A204.1 (cell line): ENCODE data around the gene FHIT.
A peak's percentile ranks its signal among the peaks of the same experiment; 100 is the strongest.

Experiments
- FAIRE-seq: peaks from 2 replicates; lab custom pipeline; 2012; peaks lifted over from hg19 to GRCh38; lab: Jason Lieb, UNC

FHIT gene

GRCh38 chr3:61251174-61251972, at the start of gene FHIT:
TSS of gene FHIT (minus strand) at chr3:61251452.
- no peak for FAIRE-seq

DNA sequence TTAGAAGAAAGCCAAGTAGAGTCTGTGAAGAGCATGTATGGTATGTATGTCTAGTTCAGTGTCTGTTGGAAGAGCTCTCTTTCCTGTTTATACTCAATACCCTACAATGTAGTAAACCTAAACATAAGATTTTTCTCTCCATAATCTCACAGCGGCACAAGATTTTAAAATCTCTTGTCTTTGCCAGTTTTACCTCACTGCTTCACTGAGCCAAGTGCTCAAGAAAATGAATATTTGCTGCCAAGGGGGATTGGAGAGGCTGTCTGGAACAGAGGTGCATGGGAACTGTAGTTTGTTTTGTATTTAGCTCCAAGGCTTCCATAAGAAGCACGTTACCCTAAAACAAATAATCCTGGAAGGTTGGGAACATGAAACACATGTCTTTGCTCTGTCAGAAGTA, 49.5 kb upstream of the FHIT start:
- no peak for FAIRE-seq

- FAIRE-seq: no peak
Measured at GRCh38 chr3:61300006-61300380, 48.7 kb upstream of the FHIT start.

GRCh38 chr3:61299343-61300005, 48.2 kb upstream of the FHIT start:
- FAIRE-seq: no peak

DNA sequence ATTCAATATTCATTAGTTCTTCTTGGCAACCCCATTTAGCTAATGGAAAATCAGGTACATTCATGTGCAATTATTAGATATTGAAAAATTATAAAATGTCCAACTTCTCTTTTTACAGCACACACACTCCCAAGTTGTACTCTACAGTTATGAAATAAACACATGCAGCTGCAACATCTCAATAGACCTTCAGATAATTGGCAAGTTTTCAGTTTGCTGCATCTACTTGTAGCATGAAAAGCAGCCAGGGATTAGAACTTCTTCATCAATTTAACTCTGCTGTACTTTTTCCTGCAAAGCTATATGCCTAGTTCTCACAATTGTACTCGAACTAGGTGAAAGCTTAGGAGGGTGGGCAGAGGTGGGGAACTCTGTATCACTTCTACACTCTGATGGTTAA, 46.6 kb upstream of the FHIT start:
- no peak for FAIRE-seq

- FAIRE-seq: no peak
Measured at GRCh38 chr3:61288446-61288845, 37.2 kb upstream of the FHIT start.

DNA sequence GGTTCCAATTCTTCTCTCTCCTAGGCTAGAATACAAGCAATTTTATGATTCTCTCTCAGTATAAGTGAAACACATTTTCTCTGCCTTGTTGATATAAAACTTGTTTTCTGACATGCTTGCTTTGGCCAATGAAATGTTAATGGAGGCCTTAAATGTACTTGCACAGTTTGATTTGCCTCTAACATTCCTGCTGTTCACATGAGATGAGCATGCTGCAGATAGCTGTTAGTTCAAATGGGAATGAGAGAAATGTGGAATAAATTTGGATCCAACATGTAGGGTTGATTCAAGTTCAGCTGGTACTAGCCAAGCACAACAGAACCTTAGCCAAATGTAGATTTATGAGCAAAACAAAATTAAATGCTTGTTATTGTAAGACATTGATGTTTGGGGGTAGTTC, 32.6 kb upstream of the FHIT start:
- FAIRE-seq: no peak

DNA sequence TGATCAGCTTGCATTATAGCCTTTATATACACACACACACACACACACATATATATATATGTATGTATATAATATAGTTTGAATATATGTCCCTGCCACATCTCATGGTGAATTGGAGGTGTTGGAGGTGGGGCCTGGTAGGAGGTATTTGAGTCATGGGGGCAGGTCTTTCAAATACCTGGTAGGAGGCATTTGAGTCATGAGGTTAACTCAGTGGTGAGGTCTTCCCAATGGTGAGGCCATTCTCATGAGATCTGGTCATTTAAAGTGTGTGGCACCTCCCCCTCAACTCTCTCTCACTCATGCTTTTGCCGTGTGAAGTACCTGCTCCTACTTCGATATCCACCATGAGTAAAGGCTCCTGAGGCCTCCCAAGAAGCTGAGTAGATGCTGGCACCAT, 27.5 kb upstream of the FHIT start:
- FAIRE-seq: no peak

- no peak for FAIRE-seq
Measured at GRCh38 chr3:61277411-61277810, 26.2 kb upstream of the FHIT start.

DNA sequence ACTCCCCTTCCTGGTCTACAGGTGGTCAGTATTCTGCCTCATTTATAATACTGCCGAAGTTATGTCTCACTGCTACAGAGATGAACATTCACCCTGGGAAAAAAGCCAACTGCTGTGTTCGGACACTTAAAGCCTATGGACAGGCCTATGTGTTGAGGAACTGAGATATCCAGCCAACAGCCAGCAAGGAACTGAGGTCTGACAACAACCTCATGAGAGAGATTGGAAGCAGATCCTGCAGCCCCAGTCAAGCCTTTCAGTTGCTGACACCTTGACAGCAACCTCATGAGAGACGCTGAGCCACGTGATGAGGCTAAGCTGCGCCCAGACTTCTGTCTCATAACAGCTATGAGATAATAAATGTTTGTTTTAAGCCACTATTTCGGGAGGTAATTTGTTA, 18.2 kb upstream of the FHIT start:
- no peak for FAIRE-seq

DNA sequence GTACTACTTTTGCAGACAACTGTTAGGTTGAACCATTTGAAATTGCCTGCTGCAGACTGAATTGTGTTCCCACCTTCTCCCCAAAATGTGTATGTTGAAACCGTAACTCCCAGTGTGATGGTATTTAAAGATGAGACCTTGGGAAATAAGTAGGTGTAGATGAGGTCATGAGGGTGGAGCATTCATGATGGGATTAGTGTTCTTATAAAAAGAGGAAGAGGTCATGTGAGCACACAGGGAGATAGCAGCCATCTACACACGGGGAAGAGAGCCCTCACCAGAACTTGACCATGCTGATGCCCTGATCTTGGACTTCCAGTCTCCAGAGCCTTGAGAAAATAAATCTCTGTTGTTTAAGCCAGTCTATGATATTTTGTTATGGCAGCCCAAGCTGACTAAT, 17.4 kb upstream of the FHIT start:
- no peak for FAIRE-seq

GRCh38 chr3:61264281-61264680, 13.0 kb upstream of the FHIT start:
- no peak for FAIRE-seq

GRCh38 chr3:61257148-61257547, 5.9 kb upstream of the FHIT start:
- FAIRE-seq: peak; percentile 21

DNA sequence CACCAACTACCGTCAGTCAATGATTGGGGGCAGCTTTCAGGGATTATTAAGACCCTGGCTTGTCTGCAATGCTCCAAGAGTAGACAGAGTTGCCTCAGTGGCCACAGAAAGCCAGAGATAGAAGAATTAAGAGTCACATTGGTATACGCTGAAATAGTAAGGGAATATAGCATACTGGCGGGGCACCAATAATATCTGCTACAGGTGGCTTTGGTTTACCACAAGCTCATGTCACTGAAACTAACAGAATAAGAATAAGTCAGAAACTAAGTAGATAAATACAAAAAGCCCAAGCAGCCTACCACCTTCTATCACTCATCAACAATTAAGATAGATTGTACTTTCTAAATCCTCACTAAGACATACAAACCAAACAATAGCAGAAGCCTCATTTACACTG, 2.5 kb upstream of the FHIT start:
- FAIRE-seq: no peak

GRCh38 chr3:61252836-61253235, 1.6 kb upstream of the FHIT start:
- no peak for FAIRE-seq

GRCh38 chr3:61250784-61251173, 473 bp downstream of the FHIT start:
- no peak for FAIRE-seq

DNA sequence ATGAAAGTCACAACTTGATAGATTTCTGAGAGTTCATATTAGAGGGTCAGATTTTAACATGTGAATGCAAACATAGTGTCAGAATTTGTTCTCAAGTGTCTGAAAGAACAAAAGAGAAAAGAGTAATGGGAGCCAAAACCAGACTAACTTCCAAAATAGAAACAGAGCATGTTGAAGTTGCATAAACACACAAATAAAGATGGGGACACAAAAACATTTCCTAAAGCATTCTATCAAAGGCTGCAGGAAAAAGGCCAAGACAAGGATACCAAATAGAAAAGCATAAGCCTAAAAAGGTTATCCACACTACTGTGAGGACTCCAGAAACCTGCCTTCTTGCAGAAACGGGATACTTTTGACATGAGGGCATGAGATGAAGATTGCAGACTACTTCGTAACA, 2.8 kb downstream of the FHIT start:
- FAIRE-seq: no peak

DNA sequence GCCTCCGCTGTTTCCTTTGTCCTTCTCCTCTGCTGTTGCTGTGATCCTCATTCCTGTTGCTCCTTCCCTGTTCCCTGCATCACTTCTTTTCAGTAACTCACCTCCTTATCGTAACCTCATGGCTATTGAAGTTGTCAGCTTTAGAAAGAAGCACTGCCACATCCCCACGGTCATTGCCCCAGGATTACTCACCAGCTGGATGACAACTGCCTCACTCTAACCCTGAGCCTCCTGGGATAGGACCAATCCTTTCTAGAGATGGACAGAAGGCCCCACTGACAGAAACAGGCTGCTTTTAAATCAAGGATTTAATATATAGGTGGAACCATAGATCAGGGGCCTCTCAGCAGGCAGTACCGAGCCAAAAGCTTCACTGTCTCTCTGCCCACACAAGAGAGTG, 4.1 kb downstream of the FHIT start:
- no peak for FAIRE-seq

- no peak for FAIRE-seq
Measured at GRCh38 chr3:61239871-61240270, 11.4 kb downstream of the FHIT start.

GRCh38 chr3:61237858-61238257, 13.4 kb downstream of the FHIT start:
- FAIRE-seq: no peak

- no peak for FAIRE-seq
Measured at GRCh38 chr3:61236556-61236955, 14.7 kb downstream of the FHIT start.

DNA sequence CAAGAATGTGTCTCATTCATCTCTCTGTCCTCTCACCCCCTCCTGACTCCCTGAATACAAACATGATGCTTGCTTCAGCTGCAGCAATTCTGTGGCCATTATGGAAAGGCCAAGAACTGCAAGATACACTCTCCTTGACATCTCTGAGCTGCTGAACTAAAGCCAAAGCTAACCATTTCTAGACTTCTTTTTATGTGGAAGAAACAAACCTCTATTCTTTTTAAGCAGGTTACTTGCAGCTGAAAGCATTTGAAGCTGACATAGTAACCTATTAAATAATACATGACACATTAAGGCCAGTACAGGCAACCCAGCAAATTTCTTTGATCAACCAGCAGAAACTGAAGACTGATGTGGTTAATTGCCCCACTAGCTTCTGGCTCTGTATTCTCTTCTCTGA, 17.5 kb downstream of the FHIT start:
- no peak for FAIRE-seq

DNA sequence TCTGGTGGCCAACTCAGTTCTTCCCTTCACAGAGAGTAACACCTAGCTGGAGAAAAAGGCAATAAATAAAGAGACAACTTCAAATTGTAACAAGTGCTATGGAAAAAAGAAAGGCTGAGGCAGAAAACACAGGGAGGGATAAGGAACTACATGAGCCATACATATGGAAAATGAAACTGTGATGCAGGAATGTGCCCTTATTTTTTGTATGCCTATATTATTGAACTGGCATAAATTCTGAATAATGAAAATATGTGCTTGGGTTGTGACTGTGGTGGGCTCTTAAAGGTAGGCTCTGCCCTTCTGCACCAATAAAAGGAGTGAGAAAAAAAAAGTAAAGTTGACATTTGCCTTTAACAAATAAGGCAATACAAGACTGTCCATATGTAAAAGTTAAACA, 19.6 kb downstream of the FHIT start:
- FAIRE-seq: no peak

DNA sequence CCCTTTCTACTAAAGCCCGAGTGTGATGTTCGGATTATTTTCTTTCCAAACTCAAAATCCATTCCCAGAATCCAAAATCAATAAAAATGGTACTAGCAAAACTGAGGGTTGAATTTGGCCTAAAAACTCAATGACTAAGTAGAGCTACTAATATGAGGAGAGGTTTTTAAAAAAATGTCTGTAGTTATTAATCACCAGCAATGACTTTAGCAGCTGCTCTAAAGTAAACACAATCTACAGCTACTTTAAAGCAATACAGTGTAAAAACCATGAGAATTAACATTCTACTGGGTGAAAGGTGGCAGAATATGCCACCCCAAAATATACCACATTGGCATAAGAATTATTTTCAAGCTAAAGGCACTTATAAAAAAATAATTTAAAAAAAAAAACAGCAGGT, 23.5 kb downstream of the FHIT start:
- FAIRE-seq: no peak
